GM23338 (cell line): ENCODE results near the gene TMBIM1. TPM values are rescaled to one million over a fixed set of nuclear protein-coding genes. Genes with fewer than 3 reads are reported as not detected.

ENCODE experiments used
- ATAC-seq: fragments of 200-7000 bp; cut with Tn5 transposase; 3 replicates; pipeline ENCODE4 v1.9.1; 2020
- DNase-seq: peaks from one replicate; pipeline ENCODE4 v3.0.0-alpha.2; 2015; ENCODE audit warnings: low spot score
- H2AFZ ChIP-seq: fragments of 200-600 bp; sonication (generic); 2 replicates; pipeline ENCODE4 v1.8.0; 2016; ENCODE audit warnings: antibody characterized with exemption, mild to moderate bottlenecking, moderate library complexity
- H3F3A ChIP-seq: fragments of 200-600 bp; sonication (generic); replicated peaks from 2 replicates; pipeline ENCODE4 v1.8.0; 2017; ENCODE audit warnings: antibody characterized with exemption, mixed run types, low read depth
- H3K27ac ChIP-seq: fragments of 200-600 bp; sonication (generic); 2 replicates; pipeline ENCODE4 v1.6.1; 2016; ENCODE audit warnings: low read depth
- H3K27me3 ChIP-seq: fragments of 200-600 bp; sonication (generic); 2 replicates; pipeline ENCODE4 v1.8.0; 2016; ENCODE audit warnings: mild to moderate bottlenecking, mixed run types, moderate library complexity; ENCODE audit not compliant: insufficient read depth
- H3K36me3 ChIP-seq: fragments of 200-600 bp; sonication (generic); 2 replicates; pipeline ENCODE4 v1.8.0; 2016; ENCODE audit warnings: mild to moderate bottlenecking; ENCODE audit not compliant: insufficient read depth
- H3K4me1 ChIP-seq: fragments of 200-600 bp; sonication (generic); 2 replicates; pipeline ENCODE4 v1.8.0; 2016; ENCODE audit warnings: mild to moderate bottlenecking, moderate library complexity; ENCODE audit not compliant: insufficient read depth
- H3K4me2 ChIP-seq: fragments of 200-600 bp; sonication (generic); 2 replicates; pipeline ENCODE4 v1.7.1; 2017; ENCODE audit warnings: mixed run types
- H3K4me3 ChIP-seq: fragments of 200-600 bp; sonication (generic); 2 replicates; pipeline ENCODE4 v1.6.1; 2016; ENCODE audit warnings: mixed run types
- H3K79me2 ChIP-seq: fragments of 200-600 bp; sonication (generic); replicated peaks from 2 replicates; pipeline ENCODE4 v1.8.0; 2017; ENCODE audit warnings: mild to moderate bottlenecking; ENCODE audit not compliant: insufficient read depth
- H3K9me2 ChIP-seq: fragments of 200-600 bp; sonication (generic); 2 replicates; pipeline ENCODE4 v1.8.0; 2017; ENCODE audit not compliant: insufficient read depth
- H4K20me1 ChIP-seq: fragments of 200-600 bp; sonication (generic); replicated peaks from 2 replicates; pipeline ENCODE4 v1.8.0; 2017; ENCODE audit warnings: mild to moderate bottlenecking; ENCODE audit not compliant: insufficient read depth
- H3K27ac Mint-ChIP-seq: 2 replicates; pipeline ENCODE4 v1.8.0; 2020; ENCODE audit warnings: inconsistent platforms, mild to moderate bottlenecking, moderate library complexity, mixed read lengths
- H3K27me3 Mint-ChIP-seq: 3 replicates; pipeline ENCODE4 v1.8.0; 2022; ENCODE audit warnings: low read depth, mild to moderate bottlenecking, moderate library complexity, mixed read lengths, inconsistent platforms; ENCODE audit not compliant: insufficient read depth, poor library complexity
- H3K36me3 Mint-ChIP-seq: 3 replicates; pipeline ENCODE4 v1.8.0; 2021; ENCODE audit warnings: low read depth, mild to moderate bottlenecking, inconsistent platforms, moderate library complexity, mixed read lengths
- H3K4me1 Mint-ChIP-seq: 3 replicates; pipeline ENCODE4 v1.8.0; 2020; ENCODE audit warnings: mild to moderate bottlenecking, inconsistent platforms, mixed read lengths
- H3K4me3 Mint-ChIP-seq: 3 replicates; pipeline ENCODE4 v1.8.0; 2021; ENCODE audit warnings: moderate library complexity, mild to moderate bottlenecking, inconsistent platforms, mixed read lengths
- H3K9me3 Mint-ChIP-seq: 3 replicates; pipeline ENCODE4 v1.8.0; 2020; ENCODE audit warnings: moderate library complexity, mild to moderate bottlenecking, inconsistent platforms, mixed read lengths
- EZH2 ChIP-seq: fragments of 200-600 bp; sonication (generic); IDR thresholded peaks from one replicate; pipeline ENCODE4 v1.8.0; 2017; ENCODE audit warnings: antibody characterized with exemption, mild to moderate bottlenecking, low read depth; ENCODE audit not compliant: unreplicated experiment
- EZH2phosphoT487 ChIP-seq: fragments of 200-600 bp; sonication (generic); IDR thresholded peaks from one replicate; pipeline ENCODE4 v1.8.1; 2018; ENCODE audit warnings: antibody characterized with exemption; ENCODE audit not compliant: unreplicated experiment
- JUNB ChIP-seq: IDR thresholded peaks from one replicate; pipeline ENCODE4 v1.6.1; 2016; ENCODE audit warnings: antibody characterized with exemption; ENCODE audit not compliant: unreplicated experiment
- REST ChIP-seq: IDR thresholded peaks from one replicate; pipeline ENCODE4 v1.6.1; 2018; ENCODE audit warnings: antibody characterized with exemption; ENCODE audit not compliant: unreplicated experiment
- STAT1 ChIP-seq: IDR thresholded peaks from one replicate; pipeline ENCODE4 v1.6.1; 2016; ENCODE audit warnings: antibody characterized with exemption; ENCODE audit not compliant: unreplicated experiment
- ZNF331 ChIP-seq: fragments of 250-450 bp; sonication (Bioruptor Pico); IDR thresholded peaks from 2 replicates; pipeline ENCODE4 v1.5.0; 2020; ENCODE audit warnings: low read depth, mild to moderate bottlenecking, moderate library complexity
- ZNF462 ChIP-seq: fragments of 250-450 bp; sonication (Bioruptor Pico); IDR thresholded peaks from 2 replicates; pipeline ENCODE4 v1.5.0; 2020; ENCODE audit warnings: mild to moderate bottlenecking, moderate library complexity
- polyA plus RNA-seq: library from polyadenylated mRNA; unstranded; fragments of >200 nt; fragmentation: Nextera tagmentation; extraction: Ambion mirVana; gene quantifications from 2 replicates; pipeline ENCODE4 v1.2.1, GENCODE V29; 2016
- total RNA-seq: library from RNA; depleted of rRNA; stranded (reverse); fragments of >200 nt; shearing (Covaris generic); gene quantifications from 2 replicates; pipeline ENCODE4 v1.2.3, GENCODE V29; 2014

Gene TMBIM1
- total and polyA plus RNA-seq, 2 experiments from 2014 or later = 12.0 to 20.8 TPM

GRCh38 chr2:218266316-218266979 is 25.9 kb downstream of the TMBIM1 start:
- no peaks in the 10 kb centered on the region for H3K36me3 ChIP-seq
- H3K4me2 ChIP-seq = no peak overlapping the region
- Mint-ChIP-seq H3K36me3 (peaks cover 44% of the 10 kb centered on the region), H3K27me3 (peaks cover 9% of the 10 kb centered on the region), H3K9me3 (no peaks in the 10 kb centered on the region), H3K4me1 (peaks cover 15% of the 10 kb centered on the region), H3K4me3 (no peak overlapping the region), H3K27ac (no peak overlapping the region)
- H3K27me3 ChIP-seq = no peaks in the 10 kb centered on the region
- H3K79me2 ChIP-seq = peaks cover 17% of the 10 kb centered on the region
- DNase-seq (no peak), ATAC-seq (no peak)
- H3K27ac ChIP-seq = no peak overlapping the region
- no peak for TF ChIP-seq STAT1
- TF ChIP-seq REST = no peak
- no peak for TF ChIP-seq EZH2
- no peak for TF ChIP-seq ZNF331 (CRISPR knock-in tag)
- no peak for TF ChIP-seq ZNF462 (CRISPR knock-in tag)
- no peak for TF ChIP-seq JUNB
- TF ChIP-seq EZH2phosphoT487 = no peak
- H3K4me3 ChIP-seq = no peak overlapping the region
- no peaks in the 10 kb centered on the region; the same call in 1 of the 2 replicates for H4K20me1 ChIP-seq
- H3K9me2 ChIP-seq = no peaks in the 10 kb centered on the region
- H3F3A ChIP-seq = no peaks in the 10 kb centered on the region
- no peak overlapping the region for H2AFZ ChIP-seq
- H3K4me1 ChIP-seq = peaks cover 18% of the 10 kb centered on the region
